Spleen (tissue), 11 donors: Measurements from ENCODE around the gene WFDC2. TPM values are rescaled to one million over a fixed set of nuclear protein-coding genes. Genes with fewer than 3 reads are reported as not detected.

Experiments
- DNase-seq: peaks from one replicate; pipeline ENCODE4 v3.0.0-alpha.2; 2020
- H3K27ac ChIP-seq, 8 donors: fragments of 200-600 bp; sonication (generic) in 7 of 8; 1 replicate in 4 of 8; 2 replicates in 4 of 8; pipeline versions ENCODE4 v1.5.0 to v1.8.0; 2016 to 2021; ENCODE audit warnings: inconsistent platforms in 4 of 8, mild to moderate bottlenecking in 4 of 8, moderate library complexity in 1 of 8
- H3K27me3 ChIP-seq, 7 donors: fragments of 200-600 bp; sonication (generic) in 6 of 7; replicated peaks in 1 of 7; 1 replicate in 4 of 7; 2 replicates in 3 of 7; pipeline versions ENCODE4 v1.5.0 to v1.8.0; 2016 to 2021; ENCODE audit warnings: inconsistent platforms in 3 of 7, mild to moderate bottlenecking in 1 of 7
- H3K36me3 ChIP-seq, 6 donors: fragments of 200-600 bp; sonication (generic) in 5 of 6; 1 replicate in 4 of 6; 2 replicates in 2 of 6; pipeline versions ENCODE4 v1.5.0 to v1.8.0; 2016 to 2021; ENCODE audit warnings: inconsistent platforms in 2 of 6
- H3K4me1 ChIP-seq, 6 donors: fragments of 200-600 bp; sonication (generic) in 5 of 6; 1 replicate in 3 of 6; 2 replicates in 3 of 6; pipeline versions ENCODE4 v1.5.0 to v1.8.0; 2016 to 2021; ENCODE audit warnings: inconsistent platforms in 3 of 6
- H3K4me3 ChIP-seq, 8 donors: fragments of 200-600 bp; sonication (generic) in 7 of 8; 1 replicate in 4 of 8; 2 replicates in 4 of 8; pipeline versions ENCODE4 v1.5.0 to v1.8.0; 2016 to 2021; ENCODE audit warnings: inconsistent platforms in 4 of 8, mild to moderate bottlenecking in 4 of 8, moderate library complexity in 2 of 8
- H3K9me3 ChIP-seq, 8 donors: fragments of 200-600 bp; sonication (generic) in 7 of 8; 1 replicate in 4 of 8; 2 replicates in 4 of 8; pipeline versions ENCODE4 v1.5.0 to v1.8.0; 2016 to 2021; ENCODE audit warnings: inconsistent platforms in 4 of 8
- POLR2A ChIP-seq, 3 donors: fragments of 450-650 bp; IDR thresholded peaks; one replicate each; pipeline ENCODE4 v1.5.1; 2017; ENCODE audit warnings: antibody characterized with exemption in 3 of 3, mild to moderate bottlenecking in 1 of 3
- POLR2AphosphoS5 ChIP-seq, 3 donors: sonication (generic); formaldehyde crosslinking; IDR thresholded peaks; one replicate each; pipeline ENCODE4 v1.5.1; 2017; ENCODE audit warnings: antibody characterized with exemption in 3 of 3
- WGBS, 5 donors: extraction: QIAGEN DNeasy Blood & Tissue Kit in 3 of 5; methylation state at CpG; one replicate each; pipeline versions ENCODE4 v1.1.5 to v1.1.7; 2013 to 2018; 5-methylcytosine and 5-hydroxymethylcytosine counted together
- intact Hi-C: fragments of 100-400 bp; cut with DNase I; formaldehyde crosslinking; loops from one replicate; pipeline ENCODE4 v1.15.0; 2023; ENCODE audit warnings: low total_unique reads
- polyA plus RNA-seq, 3 donors: library from polyadenylated mRNA; stranded (reverse); fragments of 200-250 nt; gene quantifications; one replicate each; pipeline ENCODE4 v1.2.1, GENCODE V29; 2013
- total RNA-seq, 7 donors: library from RNA; depleted of rRNA in 3 of 7; stranded (reverse); fragments of >200 nt in 3 of 7; fragmentation: NEBNext Ultra II Directional in 4 of 7; extraction: Animal tissue kit (Norgen Biotek cat#: 25700) in 4 of 7; gene quantifications; one replicate each; pipeline versions ENCODE4 v1.1.0 to v1.2.1, GENCODE V29; 2016 to 2021
- TF ChIP-seq, protein P1 (sequence below), 11 experiments: fragments of 200-600 bp in 7 of 11; fragments of 450-650 bp in 4 of 11; sonication (generic) in 4 of 11; IDR thresholded peaks in 8 of 11; conservative IDR thresholded peaks in 3 of 11; 1 replicate in 7 of 11; 2 replicates in 4 of 11; pipeline versions ENCODE4 v1.4.0 to v1.8.0; 2016 to 2021; ENCODE audit warnings: antibody characterized with exemption in 11 of 11, inconsistent platforms in 4 of 11, mild to moderate bottlenecking in 1 of 11
- donor health status: healthy with polysubstance abuse.
- donor health status: DM: no; HTN: no; CAD: no; lungs with moderate emphysema.
- donor health status: DM: no; HTN: no; CAD: no.
- donor health status: Bipolar disorder and iron deficiency.
- donor health status: healthy.
- donor health status: DM: no; HTN: no; CAD: no.
- donor health status: DM: yes; HTN: yes; CAD: no.

The WFDC2 gene
- total and polyA plus RNA-seq, 10 donors = 0.35 to 1.5 (median 0.74) TPM; not detected in 5

DNA sequence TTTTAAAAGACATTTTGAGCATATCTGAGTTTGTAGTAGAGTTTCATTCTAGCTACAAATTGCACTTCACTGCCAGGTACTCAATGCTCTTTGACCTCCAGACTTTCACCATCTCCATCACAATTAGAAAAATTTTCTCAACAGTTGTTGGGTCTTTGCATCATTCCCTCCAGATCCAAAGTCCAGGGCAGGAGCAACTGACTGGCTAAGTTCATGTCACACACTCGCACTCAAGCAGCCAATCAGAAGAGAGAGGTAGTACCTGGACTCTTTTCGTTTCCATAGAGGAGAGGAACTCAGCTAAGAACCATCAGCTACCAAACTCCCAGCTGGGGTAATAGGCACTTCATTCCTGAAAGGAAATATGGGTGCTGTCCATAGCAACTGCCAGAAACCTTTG is 36.8 kb downstream of the WFDC2 start:
- intact Hi-C loops = no loop called here
- Histone ChIP-seq H3K36me3 (no peaks in the 10 kb centered on the region), H3K27me3 (peaks cover 0 to 28% (median 3%) of the 10 kb centered on the region in 7 donors), H3K27ac (no peak overlapping the region), H3K9me3 (no peaks in the 10 kb centered on the region), H3K4me1 (no peaks in the 10 kb centered on the region), H3K4me3 (no peak overlapping the region)
- DNase-seq = no peak
- TF ChIP-seq POLR2AphosphoS5 (IDR thresholded peaks at IDR 0.05) = no peak
- no peak for TF ChIP-seq POLR2A (IDR thresholded peaks at IDR 0.05)
- TF ChIP-seq, protein P1, sequence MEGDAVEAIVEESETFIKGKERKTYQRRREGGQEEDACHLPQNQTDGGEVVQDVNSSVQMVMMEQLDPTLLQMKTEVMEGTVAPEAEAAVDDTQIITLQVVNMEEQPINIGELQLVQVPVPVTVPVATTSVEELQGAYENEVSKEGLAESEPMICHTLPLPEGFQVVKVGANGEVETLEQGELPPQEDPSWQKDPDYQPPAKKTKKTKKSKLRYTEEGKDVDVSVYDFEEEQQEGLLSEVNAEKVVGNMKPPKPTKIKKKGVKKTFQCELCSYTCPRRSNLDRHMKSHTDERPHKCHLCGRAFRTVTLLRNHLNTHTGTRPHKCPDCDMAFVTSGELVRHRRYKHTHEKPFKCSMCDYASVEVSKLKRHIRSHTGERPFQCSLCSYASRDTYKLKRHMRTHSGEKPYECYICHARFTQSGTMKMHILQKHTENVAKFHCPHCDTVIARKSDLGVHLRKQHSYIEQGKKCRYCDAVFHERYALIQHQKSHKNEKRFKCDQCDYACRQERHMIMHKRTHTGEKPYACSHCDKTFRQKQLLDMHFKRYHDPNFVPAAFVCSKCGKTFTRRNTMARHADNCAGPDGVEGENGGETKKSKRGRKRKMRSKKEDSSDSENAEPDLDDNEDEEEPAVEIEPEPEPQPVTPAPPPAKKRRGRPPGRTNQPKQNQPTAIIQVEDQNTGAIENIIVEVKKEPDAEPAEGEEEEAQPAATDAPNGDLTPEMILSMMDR (IDR thresholded peaks at IDR 0.05 in 8 of 11, conservative IDR thresholded peaks at IDR 0.05 in 3 of 11) = no peak
- WGBS, 5 donors = 66 to 84% (median 76%) methylated on average over 2 of the region's 2 CpGs

DNA sequence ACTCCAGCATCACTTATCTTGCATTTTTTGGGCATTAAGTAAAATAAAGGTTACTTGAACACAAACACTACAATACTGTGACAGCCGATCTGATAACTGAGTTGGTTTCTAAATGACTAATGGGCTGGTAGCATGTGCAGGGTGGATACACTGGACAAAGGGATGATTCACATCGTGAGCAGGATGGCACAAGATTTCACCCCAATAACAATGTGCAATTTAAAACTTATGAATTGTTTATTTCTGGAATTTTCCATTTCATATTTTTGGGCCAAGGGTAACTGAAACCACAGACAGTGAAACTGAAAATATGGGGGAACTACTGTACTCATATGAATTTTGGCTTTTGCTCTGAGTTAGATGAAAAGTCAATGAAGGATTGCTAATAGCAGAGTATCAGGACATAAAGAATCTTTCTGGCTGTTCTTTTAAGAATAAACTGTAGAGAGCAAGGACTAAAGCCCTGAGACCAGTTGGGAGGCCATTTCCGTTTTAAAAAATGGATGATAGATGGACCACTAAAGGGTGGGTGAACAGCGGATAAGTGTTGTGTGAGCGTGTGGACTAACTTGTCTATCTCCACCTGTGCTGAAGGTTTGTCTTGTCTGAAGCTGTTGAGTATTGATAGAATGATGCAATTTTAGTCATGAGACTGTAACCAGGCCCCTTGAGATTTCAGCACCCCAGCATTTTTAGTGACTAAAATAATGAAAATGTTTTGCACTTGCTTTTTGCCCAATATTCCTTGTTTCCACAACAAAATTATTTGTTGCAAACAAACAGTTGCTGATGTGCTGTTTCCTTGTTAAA is 37.7 kb downstream of the WFDC2 start:
- DNase-seq = no peak
- H3K9me3 ChIP-seq = no peaks in the 10 kb centered on the region
- no peaks in the 10 kb centered on the region for H3K4me1 ChIP-seq
- TF ChIP-seq, protein P1 (IDR thresholded peaks at IDR 0.05 in 8 of 11, conservative IDR thresholded peaks at IDR 0.05 in 3 of 11) = no peak
- TF ChIP-seq POLR2A (IDR thresholded peaks at IDR 0.05) (no peak), POLR2AphosphoS5 (IDR thresholded peaks at IDR 0.05) (no peak)
- no peaks in the 10 kb centered on the region for H3K36me3 ChIP-seq
- H3K27me3 ChIP-seq = peaks cover 0 to 30% (median 0%) of the 10 kb centered on the region in 7 donors
- no peak overlapping the region for H3K27ac ChIP-seq
- WGBS, 5 donors = 72 to 84% (median 76%) methylated on average over 5 of the region's 5 CpGs
- H3K4me3 ChIP-seq = no peak overlapping the region
- intact Hi-C loops = no loop called here

DNA sequence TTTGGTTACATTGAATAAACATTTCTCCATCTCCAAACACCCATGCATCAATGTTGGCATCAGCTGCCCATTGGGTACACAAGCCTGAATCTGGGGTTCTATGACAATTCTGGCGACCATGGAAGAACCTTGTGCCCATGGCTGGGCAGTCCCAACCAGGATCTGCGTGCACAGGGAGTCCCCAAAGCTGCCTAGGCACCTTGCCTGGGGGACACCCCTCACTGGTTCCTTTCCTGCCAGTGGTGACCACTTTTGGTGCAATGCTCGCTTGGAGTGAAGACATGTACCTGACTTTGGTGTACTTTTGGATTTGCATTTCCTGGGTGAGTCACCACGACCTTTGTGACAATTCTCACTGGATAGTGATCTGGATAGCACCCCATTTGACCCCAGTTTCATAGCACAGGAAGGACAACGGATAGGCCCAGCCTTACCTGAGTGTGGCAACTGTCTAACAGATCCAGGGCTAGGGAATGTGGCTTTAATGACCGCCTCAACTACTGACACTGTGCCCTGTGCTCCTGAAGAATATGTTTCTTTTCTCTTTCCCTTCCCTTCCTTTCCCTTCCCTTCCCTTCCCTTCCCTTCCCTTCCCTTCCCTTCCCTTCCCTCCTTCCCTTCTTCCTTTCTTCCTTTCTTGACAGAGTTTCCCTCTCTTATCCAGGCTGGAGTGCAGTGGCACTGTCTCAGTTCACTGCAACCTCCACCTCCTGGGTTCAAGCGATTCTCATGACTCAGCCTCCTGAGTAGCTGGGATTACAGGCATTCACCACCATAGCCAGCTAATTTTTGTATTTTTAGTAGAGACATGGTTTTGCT is 38.7 kb downstream of the WFDC2 start:
- TF ChIP-seq POLR2A (IDR thresholded peaks at IDR 0.05) (no peak), POLR2AphosphoS5 (IDR thresholded peaks at IDR 0.05) (no peak)
- TF ChIP-seq, protein P1 (IDR thresholded peaks at IDR 0.05 in 8 of 11, conservative IDR thresholded peaks at IDR 0.05 in 3 of 11) = no peak
- Histone ChIP-seq H3K36me3 (no peaks in the 10 kb centered on the region), H3K4me1 (no peaks in the 10 kb centered on the region), H3K27ac (no peak overlapping the region), H3K9me3 (no peaks in the 10 kb centered on the region), H3K27me3 (peaks cover 0 to 33% (median 0%) of the 10 kb centered on the region in 7 donors), H3K4me3 (no peak overlapping the region)
- no peak for DNase-seq
- intact Hi-C loops = no loop called here
- 60 to 76% (median 70%) methylated on average over 7 of the region's 7 CpGs for WGBS, 5 donors

DNA sequence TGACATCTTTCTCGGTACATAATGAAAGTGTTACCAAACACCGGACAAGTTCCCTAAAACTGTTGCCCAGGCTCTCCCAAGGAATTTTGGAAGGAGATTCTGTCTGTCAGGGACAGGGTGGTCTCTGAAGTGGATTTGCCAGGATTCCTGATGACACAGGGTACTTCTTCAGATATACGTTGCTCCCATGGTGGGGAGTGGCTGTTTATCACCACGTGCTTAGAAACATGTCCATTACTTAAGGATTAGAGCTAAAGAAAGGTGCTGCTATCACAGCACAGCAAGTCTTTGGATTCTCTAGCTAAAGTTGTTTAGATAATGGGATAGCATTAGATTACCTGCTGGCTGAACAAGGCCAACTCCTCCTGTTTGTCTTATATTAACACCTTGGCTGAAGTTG is 39.5 kb downstream of the WFDC2 start:
- DNase-seq = no peak
- Histone ChIP-seq H3K27ac (no peak overlapping the region), H3K4me1 (no peaks in the 10 kb centered on the region), H3K27me3 (peaks cover 0 to 31% (median 0%) of the 10 kb centered on the region in 7 donors), H3K36me3 (no peaks in the 10 kb centered on the region), H3K9me3 (no peaks in the 10 kb centered on the region), H3K4me3 (no peak overlapping the region)
- intact Hi-C loops = no loop called here
- 66 to 85% (median 82%) methylated on average over 4 of the region's 4 CpGs for WGBS, 5 donors
- no peak for TF ChIP-seq POLR2AphosphoS5 (IDR thresholded peaks at IDR 0.05)
